Hepatocyte (in vitro differentiated cells): ENCODE results near the gene TENM4. TPM values are rescaled to one million over a fixed set of nuclear protein-coding genes. Genes with fewer than 3 reads are reported as not detected.

Source experiments
- DNase-seq: peaks from one replicate; pipeline ENCODE4 v3.0.0-alpha.2; 2016; ENCODE audit warnings: low spot score
- H2AFZ ChIP-seq: fragments of 200-600 bp; sonication (generic); 2 replicates; pipeline ENCODE4 v1.6.0; 2016; ENCODE audit warnings: antibody characterized with exemption, mild to moderate bottlenecking
- H3K27ac ChIP-seq: fragments of 200-600 bp; sonication (generic); 2 replicates; pipeline ENCODE4 v1.5.1; 2016; ENCODE audit warnings: mild to moderate bottlenecking
- H3K27me3 ChIP-seq: fragments of 200-600 bp; sonication (generic); 2 replicates; pipeline ENCODE4 v1.6.1; 2016
- H3K36me3 ChIP-seq: fragments of 200-600 bp; sonication (generic); replicated peaks from 2 replicates; pipeline ENCODE4 v1.5.1; 2016; ENCODE audit warnings: low read depth; ENCODE audit not compliant: insufficient read depth
- H3K4me1 ChIP-seq: fragments of 200-600 bp; sonication (generic); 2 replicates; pipeline ENCODE4 v1.5.1; 2016; ENCODE audit warnings: mild to moderate bottlenecking, moderate library complexity; ENCODE audit not compliant: insufficient read depth
- H3K4me2 ChIP-seq: fragments of 200-600 bp; sonication (generic); 2 replicates; pipeline ENCODE4 v1.6.0; 2016
- H3K4me3 ChIP-seq: fragments of 200-600 bp; sonication (generic); 2 replicates; pipeline ENCODE4 v1.5.1; 2016; ENCODE audit warnings: mild to moderate bottlenecking
- H3K79me2 ChIP-seq: fragments of 200-600 bp; sonication (generic); 2 replicates; pipeline ENCODE4 v1.6.0; 2017; ENCODE audit warnings: mild to moderate bottlenecking
- H3K9me2 ChIP-seq: fragments of 200-600 bp; sonication (generic); replicated peaks from 2 replicates; pipeline ENCODE4 v1.6.0; 2017; ENCODE audit warnings: mild to moderate bottlenecking; ENCODE audit not compliant: insufficient read depth
- H3K9me3 ChIP-seq: fragments of 200-600 bp; sonication (generic); 2 replicates; pipeline ENCODE4 v1.5.1; 2016; ENCODE audit warnings: low read depth, mild to moderate bottlenecking
- H4K20me1 ChIP-seq: fragments of 200-600 bp; sonication (generic); 2 replicates; pipeline ENCODE4 v1.6.0; 2016; ENCODE audit warnings: mild to moderate bottlenecking; ENCODE audit not compliant: insufficient read depth, poor library complexity, severe bottlenecking
- EZH2 ChIP-seq: fragments of 200-600 bp; sonication (generic); IDR thresholded peaks from 2 replicates; pipeline ENCODE4 v1.6.1; 2016; ENCODE audit warnings: antibody characterized with exemption, mild to moderate bottlenecking, borderline replicate concordance
- EZH2phosphoT487 ChIP-seq: fragments of 200-600 bp; sonication (generic); IDR thresholded peaks from one replicate; pipeline ENCODE4 v1.6.1; 2018; ENCODE audit warnings: antibody characterized with exemption, mild to moderate bottlenecking, low read depth, moderate library complexity; ENCODE audit not compliant: unreplicated experiment, severe bottlenecking
- WGBS: methylation state at CpG from one replicate; pipeline ENCODE4 v1.1.6; 2016; ENCODE audit warnings: low lambda C conversion rate; ENCODE audit errors: missing lambda C conversion rate; 5-methylcytosine and 5-hydroxymethylcytosine counted together
- polyA plus RNA-seq: library from polyadenylated mRNA; unstranded; fragments of >200 nt; fragmentation: Nextera tagmentation; extraction: Ambion mirVana; gene quantifications from 2 replicates; pipeline ENCODE4 v1.2.1, GENCODE V29; 2016
- total RNA-seq: library from RNA; depleted of rRNA; stranded (reverse); fragments of >200 nt; gene quantifications from 2 replicates; pipeline ENCODE4 v1.2.3, GENCODE V29; 2014
- TF ChIP-seq, protein P1 (sequence below): fragments of 200-600 bp; sonication (generic); IDR thresholded peaks from 2 replicates; pipeline ENCODE4 v1.5.1; 2016; ENCODE audit warnings: antibody characterized with exemption, mild to moderate bottlenecking; ENCODE audit not compliant: poor library complexity

Gene TENM4
- total and polyA plus RNA-seq, 2 experiments from 2014 or later, result 18.4 to 18.7 TPM

GRCh38 chr11:79439886-79440570 is 802 bp downstream of the TENM4 start:
- Histone ChIP-seq H4K20me1 (peaks cover 3% of the 10 kb centered on the region), H3K4me1 (peaks cover 12% of the 10 kb centered on the region), H3K9me3 (no peaks in the 10 kb centered on the region), H3K79me2 (peaks cover 31% of the 10 kb centered on the region), H3K4me2 (peak overlapping the region; percentile 97), H3K9me2 (no peaks in the 10 kb centered on the region), H3K27me3 (peaks cover 49% of the 10 kb centered on the region), H3K36me3 (no peaks in the 10 kb centered on the region), H3K4me3 (peak overlapping the region; percentile 75), H2AFZ (peak overlapping the region; percentile 84), H3K27ac (peak overlapping the region; percentile 81)
- TF ChIP-seq, protein P1, sequence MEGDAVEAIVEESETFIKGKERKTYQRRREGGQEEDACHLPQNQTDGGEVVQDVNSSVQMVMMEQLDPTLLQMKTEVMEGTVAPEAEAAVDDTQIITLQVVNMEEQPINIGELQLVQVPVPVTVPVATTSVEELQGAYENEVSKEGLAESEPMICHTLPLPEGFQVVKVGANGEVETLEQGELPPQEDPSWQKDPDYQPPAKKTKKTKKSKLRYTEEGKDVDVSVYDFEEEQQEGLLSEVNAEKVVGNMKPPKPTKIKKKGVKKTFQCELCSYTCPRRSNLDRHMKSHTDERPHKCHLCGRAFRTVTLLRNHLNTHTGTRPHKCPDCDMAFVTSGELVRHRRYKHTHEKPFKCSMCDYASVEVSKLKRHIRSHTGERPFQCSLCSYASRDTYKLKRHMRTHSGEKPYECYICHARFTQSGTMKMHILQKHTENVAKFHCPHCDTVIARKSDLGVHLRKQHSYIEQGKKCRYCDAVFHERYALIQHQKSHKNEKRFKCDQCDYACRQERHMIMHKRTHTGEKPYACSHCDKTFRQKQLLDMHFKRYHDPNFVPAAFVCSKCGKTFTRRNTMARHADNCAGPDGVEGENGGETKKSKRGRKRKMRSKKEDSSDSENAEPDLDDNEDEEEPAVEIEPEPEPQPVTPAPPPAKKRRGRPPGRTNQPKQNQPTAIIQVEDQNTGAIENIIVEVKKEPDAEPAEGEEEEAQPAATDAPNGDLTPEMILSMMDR, result no peak
- TF ChIP-seq EZH2phosphoT487, result no peak
- TF ChIP-seq EZH2, result no peak
- peak; percentile 62 for DNase-seq
- under 1% methylated on average over 41 of the region's 72 CpGs for WGBS

DNA sequence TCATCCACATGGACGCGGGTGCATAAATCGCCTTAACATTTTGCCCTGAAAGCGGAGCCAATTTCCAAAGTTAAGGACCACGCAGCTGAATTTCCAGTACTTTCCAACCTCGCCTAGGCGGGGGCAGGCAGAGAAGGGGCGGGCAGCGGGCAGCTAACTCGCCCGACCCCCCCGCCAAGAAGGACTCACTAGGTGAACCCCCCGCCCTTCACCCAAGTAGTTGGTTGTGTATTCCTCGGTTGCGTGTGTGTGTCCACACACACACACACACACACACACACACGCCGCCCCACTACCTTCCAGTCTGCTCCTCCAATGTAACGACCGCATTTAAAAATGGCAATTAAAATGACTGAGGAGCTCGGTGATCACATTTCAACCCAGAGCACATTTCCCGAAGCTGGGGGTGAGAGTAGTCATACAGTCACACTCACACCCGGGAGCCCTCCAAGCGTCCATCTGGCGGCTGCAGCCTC is 1.4 kb downstream of the TENM4 start:
- WGBS, result 0% methylated on average over 18 of the region's 24 CpGs
- Histone ChIP-seq H4K20me1 (peaks cover 3% of the 10 kb centered on the region), H3K36me3 (no peaks in the 10 kb centered on the region), H3K4me1 (peaks cover 12% of the 10 kb centered on the region), H3K9me3 (no peaks in the 10 kb centered on the region), H2AFZ (peak overlapping the region; percentile 84), H3K27me3 (peaks cover 49% of the 10 kb centered on the region), H3K79me2 (peaks cover 36% of the 10 kb centered on the region), H3K4me3 (peak overlapping the region; percentile 75), H3K9me2 (no peaks in the 10 kb centered on the region), H3K4me2 (peak overlapping the region; percentile 97), H3K27ac (peak overlapping the region; percentile 81)
- peak; percentile 27 for DNase-seq
- TF ChIP-seq EZH2phosphoT487 (no peak), EZH2 (no peak)
- TF ChIP-seq, protein P1, result no peak

DNA sequence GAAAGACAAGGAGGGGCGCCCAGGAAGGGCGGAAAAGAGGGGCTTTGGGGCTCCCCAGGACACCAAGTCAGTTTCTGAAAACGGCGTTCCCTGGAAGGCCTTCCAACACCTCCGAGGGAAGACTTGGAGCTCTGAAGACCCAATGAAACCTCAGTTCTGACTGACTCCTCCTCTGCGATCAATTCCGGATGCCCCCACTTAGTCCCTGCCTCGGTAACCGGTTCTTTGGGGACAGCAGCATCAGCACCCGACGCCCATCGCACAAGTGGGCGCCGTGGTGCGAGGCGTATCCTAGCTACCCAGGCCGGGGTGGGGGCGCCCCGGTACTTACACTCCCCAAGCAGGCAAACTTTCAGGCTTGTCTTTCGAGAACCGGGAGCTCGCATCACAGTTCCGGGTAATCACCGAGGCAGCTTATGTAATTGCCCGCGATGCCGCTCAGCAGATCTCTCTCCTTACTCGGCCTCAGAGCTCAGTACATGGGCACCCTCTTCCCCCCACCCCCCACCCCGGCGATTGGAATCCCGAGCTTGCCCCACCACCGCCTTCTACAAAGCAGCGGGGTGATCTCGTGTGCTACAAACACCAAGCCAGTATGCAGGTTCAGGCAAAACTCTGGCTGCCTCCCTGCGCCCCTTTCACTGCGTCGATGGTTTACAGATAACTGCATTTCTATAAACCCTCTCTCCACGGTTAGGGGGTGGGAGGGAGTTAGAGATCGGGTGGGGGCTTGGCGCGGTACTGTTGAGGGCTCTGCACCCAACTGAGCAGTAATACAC is 2.0 kb downstream of the TENM4 start:
- Histone ChIP-seq H3K36me3 (no peaks in the 10 kb centered on the region), H3K4me3 (peak overlapping the region; percentile 75), H3K27ac (peak overlapping the region; percentile 81), H3K4me1 (peaks cover 17% of the 10 kb centered on the region), H3K4me2 (peak overlapping the region; percentile 97), H3K9me3 (no peaks in the 10 kb centered on the region), H2AFZ (peak overlapping the region; percentile 84), H4K20me1 (peaks cover 3% of the 10 kb centered on the region), H3K79me2 (peaks cover 40% of the 10 kb centered on the region), H3K27me3 (peaks cover 49% of the 10 kb centered on the region), H3K9me2 (no peaks in the 10 kb centered on the region)
- DNase-seq, result peak; percentile 61
- WGBS, result 2% methylated on average over 31 of the region's 41 CpGs
- TF ChIP-seq, protein P1, result no peak
- TF ChIP-seq EZH2, result peak; percentile 58
- no peak for TF ChIP-seq EZH2phosphoT487
